Loucy (cell line): ENCODE results near the gene GLI1.

Source experiments
- H2AFZ ChIP-seq: fragments of 200-600 bp; sonication (generic); 2 replicates; pipeline ENCODE4 v1.6.0; 2016; ENCODE audit warnings: antibody characterized with exemption, mild to moderate bottlenecking, low read length, moderate library complexity
- H3F3A ChIP-seq: fragments of 200-600 bp; 2 replicates; pipeline ENCODE4 v1.6.0; 2016; ENCODE audit warnings: antibody characterized with exemption, low read depth, mild to moderate bottlenecking
- H3K27me3 ChIP-seq: fragments of 200-600 bp; sonication (generic); 2 replicates; pipeline ENCODE4 v1.6.1; 2014; ENCODE audit warnings: low read length, mild to moderate bottlenecking; ENCODE audit not compliant: insufficient read depth, poor library complexity, severe bottlenecking
- H3K36me3 ChIP-seq: fragments of 200-600 bp; sonication (generic); 2 replicates; pipeline ENCODE4 v1.6.1; 2016; ENCODE audit warnings: low read length; ENCODE audit not compliant: insufficient read depth
- H3K4me1 ChIP-seq: fragments of 200-600 bp; sonication (generic); 2 replicates; pipeline ENCODE4 v1.5.1; 2014; ENCODE audit warnings: low read length, mild to moderate bottlenecking; ENCODE audit not compliant: insufficient read depth, poor library complexity, severe bottlenecking
- H3K4me2 ChIP-seq: fragments of 200-600 bp; sonication (generic); 2 replicates; pipeline ENCODE4 v1.6.0; 2014; ENCODE audit warnings: antibody characterized with exemption, low read length, low read depth, mild to moderate bottlenecking; ENCODE audit not compliant: poor library complexity, severe bottlenecking
- H3K4me3 ChIP-seq: fragments of 200-600 bp; sonication (generic); 2 replicates; pipeline ENCODE4 v1.5.1; 2014; ENCODE audit warnings: low read length, mild to moderate bottlenecking, mixed read lengths; ENCODE audit not compliant: poor library complexity, severe bottlenecking
- H3K79me2 ChIP-seq: fragments of 200-600 bp; sonication (generic); 2 replicates; pipeline ENCODE4 v1.6.1; 2014; ENCODE audit warnings: low read length; ENCODE audit not compliant: insufficient read depth
- H3K9ac ChIP-seq: fragments of 200-600 bp; sonication (generic); 2 replicates; pipeline ENCODE4 v1.6.0; 2014; ENCODE audit warnings: mild to moderate bottlenecking, low read depth, low read length, moderate library complexity; ENCODE audit not compliant: poor library complexity, severe bottlenecking
- H3K9me2 ChIP-seq: fragments of 200-600 bp; sonication (generic); replicated peaks from 2 replicates; pipeline ENCODE4 v1.6.1; 2016; ENCODE audit warnings: low read depth, low read length, mixed read lengths
- H3K9me3 ChIP-seq: fragments of 200-600 bp; sonication (generic); 2 replicates; pipeline ENCODE4 v1.6.1; 2014; ENCODE audit warnings: mild to moderate bottlenecking, antibody characterized with exemption, low read length, low read depth; ENCODE audit not compliant: insufficient read depth
- H4K20me1 ChIP-seq: fragments of 200-600 bp; sonication (generic); 2 replicates; pipeline ENCODE4 v1.6.0; 2014; ENCODE audit warnings: antibody characterized with exemption, low read length, mild to moderate bottlenecking; ENCODE audit not compliant: insufficient read depth, poor library complexity, severe bottlenecking
- CTCF ChIP-seq: fragments of 200-600 bp; sonication (generic); conservative IDR thresholded peaks from 2 replicates; pipeline ENCODE4 v1.5.1; 2014; ENCODE audit warnings: mild to moderate bottlenecking, antibody characterized with exemption, low read length
- EZH2phosphoT487 ChIP-seq: fragments of 200-600 bp; IDR thresholded peaks from 2 replicates; pipeline ENCODE4 v1.6.1; 2018; ENCODE audit warnings: antibody characterized with exemption, mild to moderate bottlenecking, moderate library complexity, borderline replicate concordance

Gene GLI1

GRCh38 chr12:57460468-57460784, 841 bp downstream of the GLI1 start:
- peaks cover 2% of the 10 kb centered on the region; the same call in 1 of the 2 replicates for H3F3A ChIP-seq
- H3K79me2 ChIP-seq, result no peaks in the 10 kb centered on the region
- TF ChIP-seq CTCF, result no peak
- no peak for TF ChIP-seq EZH2phosphoT487
- peaks cover 28% of the 10 kb centered on the region for H3K4me1 ChIP-seq
- no peaks in the 10 kb centered on the region for H3K9me2 ChIP-seq
- no peaks in the 10 kb centered on the region for H3K9me3 ChIP-seq
- H3K36me3 ChIP-seq, result no peaks in the 10 kb centered on the region
- H2AFZ ChIP-seq, result no peak overlapping the region
- peak overlapping the region; percentile 82 for H3K4me2 ChIP-seq
- peak overlapping the region; percentile 78 for H3K4me3 ChIP-seq
- peak overlapping the region; percentile 90 for H3K9ac ChIP-seq
- no peaks in the 10 kb centered on the region for H4K20me1 ChIP-seq
- H3K27me3 ChIP-seq, result no peaks in the 10 kb centered on the region

GRCh38 chr12:57460841-57461275, 1.3 kb downstream of the GLI1 start:
- Histone ChIP-seq H3K9me3 (no peaks in the 10 kb centered on the region), H3K9me2 (no peaks in the 10 kb centered on the region), H2AFZ (peak overlapping the region; percentile 12; the same call in 1 of the 2 replicates), H3K36me3 (no peaks in the 10 kb centered on the region), H3K4me2 (peak overlapping the region; percentile 82), H3K9ac (peak overlapping the region; percentile 90), H3K4me3 (peak overlapping the region; percentile 78), H3K4me1 (peaks cover 28% of the 10 kb centered on the region), H3K27me3 (no peaks in the 10 kb centered on the region), H3K79me2 (no peaks in the 10 kb centered on the region), H4K20me1 (no peaks in the 10 kb centered on the region), H3F3A (peaks cover 2% of the 10 kb centered on the region; the same call in 1 of the 2 replicates)
- TF ChIP-seq EZH2phosphoT487, result no peak
- peak; percentile 17; the same call in 1 of the 2 replicates for TF ChIP-seq CTCF

GRCh38 chr12:57461276-57461916, 1.8 kb downstream of the GLI1 start:
- Histone ChIP-seq H2AFZ (peak overlapping the region; percentile 76), H3K9ac (peak overlapping the region; percentile 90), H4K20me1 (no peaks in the 10 kb centered on the region)

More at GRCh38 chr12:57461276-57461916, 1.8 kb downstream of the GLI1 start:
- peak overlapping the region; percentile 78 for H3K4me3 ChIP-seq
- no peaks in the 10 kb centered on the region for H3K79me2 ChIP-seq
- H3K9me2 ChIP-seq, result no peaks in the 10 kb centered on the region
- peaks cover 28% of the 10 kb centered on the region for H3K4me1 ChIP-seq
- TF ChIP-seq EZH2phosphoT487 (no peak), CTCF (no peak)
- no peaks in the 10 kb centered on the region for H3K27me3 ChIP-seq
- H3K9me3 ChIP-seq, result no peaks in the 10 kb centered on the region
- H3K4me2 ChIP-seq, result peak overlapping the region; percentile 82
- H3F3A ChIP-seq, result peaks cover 2% of the 10 kb centered on the region; the same call in 1 of the 2 replicates
- H3K36me3 ChIP-seq, result no peaks in the 10 kb centered on the region
